CD4-positive, alpha-beta T cell treated with Interleukin-15 for 1 hour (primary cell): ENCODE results near the gene VSTM4.
A peak's percentile ranks its signal among the peaks of the same experiment; 100 is the strongest.

ENCODE experiments used
- DNase-seq: peaks from one replicate; pipeline ENCODE4 v3.0.0-alpha.2; 2020

VSTM4 gene

DNA sequence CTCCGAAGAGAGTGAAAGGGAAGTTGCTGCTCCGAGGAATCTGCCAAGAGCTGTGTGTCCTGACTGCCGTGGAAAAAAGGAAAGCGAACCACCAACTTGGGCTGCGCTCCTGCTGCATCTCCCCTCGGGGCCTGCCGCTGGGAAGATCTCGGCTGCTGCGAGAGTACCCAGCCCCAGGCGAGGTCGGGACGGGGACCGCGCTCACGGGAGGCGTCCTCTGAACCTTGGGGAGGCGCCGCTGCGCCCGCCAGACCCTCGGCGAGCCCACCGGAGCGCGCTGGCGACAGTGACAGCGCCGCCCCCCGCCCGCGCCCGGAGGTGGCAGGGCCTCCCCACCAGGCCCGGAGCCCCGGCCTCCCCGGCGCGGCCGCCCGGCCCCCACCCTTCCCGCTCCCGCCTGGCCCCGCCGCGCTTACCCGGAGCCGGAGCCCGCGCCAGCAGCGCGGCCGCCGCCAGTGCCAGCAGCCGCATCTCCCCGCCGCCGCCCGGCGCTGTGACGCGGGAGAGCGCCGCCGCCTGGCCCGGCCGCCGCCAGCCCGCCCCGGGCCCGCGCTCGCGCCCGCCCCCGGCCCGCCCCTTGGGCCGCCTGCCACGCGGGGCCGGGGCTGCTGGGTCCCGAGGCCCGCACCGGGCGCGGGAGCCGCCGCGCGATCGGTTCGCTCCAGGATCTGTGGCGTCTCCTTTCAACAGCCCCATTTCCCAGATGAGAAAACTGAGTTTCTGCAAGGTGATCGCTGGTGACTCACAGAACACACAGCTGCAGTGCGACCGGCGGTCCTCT, at the start of gene VSTM4:
VSTM4 (minus strand) TSS at position 508 of the 781 bp plus-strand sequence; CDS start at position 471, 37 bp downstream.
- DNase-seq = no peak

DNA sequence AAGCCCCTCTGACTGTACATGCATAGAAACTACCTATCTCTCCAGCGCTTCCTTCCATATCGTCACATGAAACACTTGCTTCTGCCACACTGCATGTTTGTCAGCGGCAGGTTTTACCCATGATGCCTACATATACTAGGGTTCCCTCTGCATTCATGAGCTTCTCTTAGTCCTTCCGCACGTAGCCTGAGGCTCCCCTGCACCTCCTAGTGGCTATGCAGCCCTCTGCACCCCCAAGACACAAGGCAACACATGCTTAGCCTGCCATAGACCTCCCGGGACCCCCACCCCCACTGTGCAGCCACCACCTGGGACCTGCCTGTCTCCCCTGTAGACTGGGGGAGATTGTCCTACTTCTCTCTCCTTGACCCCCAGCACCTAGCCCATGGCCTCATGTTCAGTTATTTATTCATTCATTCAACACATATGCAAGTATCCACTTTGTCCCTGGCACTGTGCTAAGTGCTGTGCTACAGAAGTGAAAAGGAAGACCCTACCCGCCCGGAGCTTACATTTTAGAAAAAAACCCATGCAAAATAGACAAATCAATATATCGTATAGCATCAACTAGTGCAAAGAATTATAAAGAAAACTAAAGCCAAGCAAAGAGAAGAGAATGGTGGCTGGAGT, 49.4 kb upstream of the VSTM4 start:
- peak; percentile 45 for DNase-seq

DNA sequence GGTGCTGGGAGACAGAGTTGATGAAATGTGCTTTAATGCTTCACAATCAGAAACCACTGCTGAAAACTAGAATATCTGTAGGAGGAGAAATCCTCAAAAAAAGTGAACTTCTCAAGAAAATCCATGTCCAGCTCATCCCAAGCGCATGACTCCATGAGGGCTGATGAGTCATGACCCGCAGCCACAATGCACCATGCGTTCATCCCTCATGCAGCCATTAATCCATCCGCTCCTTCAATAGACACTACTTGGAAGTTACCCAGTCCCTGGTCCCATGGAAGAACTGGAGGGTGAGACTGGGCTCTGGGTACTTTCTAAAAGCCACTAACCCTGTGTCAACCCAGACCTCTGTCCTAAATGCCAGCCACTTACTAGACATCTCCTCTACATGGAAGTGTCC, 48.4 kb upstream of the VSTM4 start:
- DNase-seq = no peak

- DNase-seq = no peak
These were observed 47.5 kb upstream of the VSTM4 start for GRCh38 chr10:49162761-49163310.

GRCh38 chr10:49162063-49162462, 46.7 kb upstream of the VSTM4 start:
- no peak for DNase-seq

DNA sequence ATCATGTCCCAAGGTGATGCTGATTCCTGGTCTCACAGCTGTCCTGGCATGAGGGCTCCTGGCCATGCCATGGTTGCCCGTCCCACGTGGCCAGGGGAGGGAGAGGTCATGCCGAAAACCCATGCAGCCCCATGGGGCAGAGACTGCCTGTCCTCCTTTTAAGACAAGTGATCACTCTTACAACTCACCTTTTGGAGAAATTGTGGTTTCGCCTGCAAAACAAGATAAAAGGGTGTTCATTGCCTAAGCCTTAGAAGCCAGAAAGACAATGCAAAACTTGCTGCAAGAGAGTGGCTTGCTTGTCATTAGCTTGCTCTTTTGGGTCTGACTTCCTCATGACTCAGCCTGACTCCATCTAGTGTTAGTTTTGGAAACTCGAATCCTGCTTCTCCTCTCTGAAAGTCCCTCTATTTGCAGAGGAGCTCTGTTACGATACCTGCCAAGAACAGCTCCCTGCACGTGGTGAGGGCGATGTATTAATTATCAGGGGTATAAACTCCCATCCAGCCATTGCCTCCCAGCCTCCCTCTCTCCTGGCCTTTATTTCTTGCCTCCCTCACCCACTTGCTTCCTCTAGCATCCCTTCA, 46.2 kb upstream of the VSTM4 start:
- no peak for DNase-seq

DNA sequence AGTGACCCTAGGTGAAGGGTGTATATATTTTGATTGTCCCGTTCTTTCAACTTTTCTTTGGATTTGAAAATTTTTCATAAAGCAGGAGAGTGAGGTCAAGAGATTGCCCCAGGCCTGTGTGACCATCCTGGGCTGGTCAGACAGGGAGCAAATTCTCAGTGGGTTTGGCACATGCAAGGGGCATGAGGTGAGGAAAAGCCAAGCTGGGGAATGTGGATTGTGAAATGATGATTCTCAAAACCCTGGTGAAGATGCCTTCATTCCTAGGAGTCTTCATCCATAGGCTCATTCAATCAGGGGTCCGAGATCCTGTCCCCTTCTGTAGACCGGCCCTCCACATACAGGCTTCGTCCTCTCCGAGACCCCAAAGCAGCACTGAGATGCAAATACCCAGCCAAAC, 45.5 kb upstream of the VSTM4 start:
- no peak for DNase-seq

- DNase-seq = no peak
These were observed 44.8 kb upstream of the VSTM4 start for GRCh38 chr10:49160110-49160509.

- no peak for DNase-seq
These were observed 43.6 kb upstream of the VSTM4 start for GRCh38 chr10:49158915-49159314.

DNA sequence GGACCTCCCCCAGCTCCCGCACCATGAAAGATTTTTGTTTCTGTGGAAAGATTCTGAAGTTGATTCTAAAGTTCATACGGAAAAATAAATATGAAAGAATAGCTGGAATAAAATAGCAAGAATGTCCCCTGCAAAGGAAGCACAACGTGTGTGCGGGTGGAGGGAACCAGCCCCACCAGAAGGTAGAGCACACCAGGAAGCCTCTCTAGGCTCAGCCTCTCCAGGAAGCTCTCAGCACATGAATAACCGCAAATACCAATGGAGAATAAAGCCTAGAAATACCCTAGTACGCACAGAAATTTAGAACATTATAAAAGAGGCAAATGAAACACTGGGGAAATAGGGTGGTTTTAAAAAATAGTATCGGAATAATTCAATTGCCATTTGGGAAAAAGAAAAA, 43.1 kb upstream of the VSTM4 start:
- no peak for DNase-seq

DNA sequence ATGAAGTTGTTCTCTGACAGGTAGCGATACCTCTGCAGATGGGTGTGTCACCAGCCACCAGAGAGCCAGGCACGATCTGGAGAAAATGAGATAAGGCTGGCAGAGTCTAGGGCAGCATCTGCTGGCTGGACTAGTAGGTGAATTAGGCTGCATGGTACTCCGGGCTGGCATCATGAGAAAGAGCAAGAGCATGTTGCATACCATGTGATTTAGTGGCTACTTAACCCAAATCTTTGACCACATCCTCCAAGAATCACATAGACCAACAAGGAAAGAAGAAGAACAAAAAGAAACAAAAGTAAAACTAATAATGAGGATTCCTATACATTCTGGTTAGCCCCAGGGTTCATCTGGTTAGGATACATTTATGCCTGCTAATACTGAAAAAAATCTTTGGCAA, 41.9 kb upstream of the VSTM4 start:
- no peak for DNase-seq

- no peak for DNase-seq
These were observed 39.3 kb upstream of the VSTM4 start for GRCh38 chr10:49154641-49155040.

DNA sequence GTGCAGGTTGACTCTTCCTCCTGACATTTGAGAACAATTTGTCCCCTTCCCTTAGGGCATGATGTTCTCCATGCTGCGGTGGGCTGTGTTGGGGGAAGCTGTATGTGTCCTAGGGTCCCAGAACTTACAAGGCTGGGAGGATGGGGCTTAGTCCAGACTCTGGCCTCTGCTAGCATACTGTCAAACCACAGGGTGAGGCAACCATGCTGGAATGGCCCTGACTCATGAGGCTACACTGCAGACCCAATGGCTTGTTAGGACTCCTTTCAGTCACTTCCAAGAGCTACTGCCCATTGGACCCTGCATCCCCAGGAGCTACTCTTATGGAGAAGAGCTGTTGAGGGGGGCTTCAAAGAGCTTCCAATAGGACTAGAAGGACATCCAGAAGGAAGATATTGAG, 38.6 kb upstream of the VSTM4 start:
- DNase-seq = no peak

- no peak for DNase-seq
These were observed 37.8 kb upstream of the VSTM4 start for GRCh38 chr10:49153115-49153514.

DNA sequence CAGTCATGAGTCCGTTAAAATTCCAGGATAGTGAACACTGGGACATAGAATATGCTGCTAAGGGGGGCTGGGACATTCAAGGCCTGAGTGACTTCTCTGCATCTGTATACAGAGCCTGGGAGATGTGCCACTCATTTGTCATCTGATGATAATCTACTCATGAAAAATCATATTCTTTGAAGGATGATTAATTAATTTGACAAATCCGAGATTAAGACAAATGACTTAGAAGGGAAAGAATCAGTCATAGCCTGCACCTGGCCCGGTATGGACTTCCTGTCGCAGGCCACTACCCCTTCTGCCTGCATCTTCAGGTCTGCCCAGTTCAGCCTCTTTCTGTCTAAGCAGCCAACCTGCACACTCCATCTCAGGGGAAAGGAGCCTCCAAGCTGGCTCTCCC, 37.3 kb upstream of the VSTM4 start:
- DNase-seq = no peak

- no peak for DNase-seq
These were observed 36.7 kb upstream of the VSTM4 start for GRCh38 chr10:49152037-49152436.

GRCh38 chr10:49151481-49151880, 36.2 kb upstream of the VSTM4 start:
- no peak for DNase-seq

DNA sequence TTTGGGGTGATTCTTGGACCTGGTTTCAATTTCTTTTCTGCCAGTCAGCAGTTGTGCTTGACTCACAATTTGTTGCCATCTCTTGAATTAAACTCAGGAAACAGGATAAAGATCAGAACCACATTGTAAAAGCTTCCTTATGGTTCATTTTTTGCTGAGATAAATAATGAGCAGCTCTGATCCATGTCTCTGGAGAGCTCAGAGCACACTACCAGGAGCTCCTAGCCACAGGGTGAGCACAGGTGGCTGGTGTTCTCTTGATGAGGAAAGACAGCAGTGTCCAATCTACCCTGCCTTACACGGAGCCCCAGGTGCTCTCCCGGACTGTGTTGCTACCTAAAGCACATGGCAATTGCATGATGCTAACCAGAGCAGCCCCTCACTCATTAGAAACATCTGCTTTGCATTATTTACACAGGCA, 35.7 kb upstream of the VSTM4 start:
- no peak for DNase-seq

DNA sequence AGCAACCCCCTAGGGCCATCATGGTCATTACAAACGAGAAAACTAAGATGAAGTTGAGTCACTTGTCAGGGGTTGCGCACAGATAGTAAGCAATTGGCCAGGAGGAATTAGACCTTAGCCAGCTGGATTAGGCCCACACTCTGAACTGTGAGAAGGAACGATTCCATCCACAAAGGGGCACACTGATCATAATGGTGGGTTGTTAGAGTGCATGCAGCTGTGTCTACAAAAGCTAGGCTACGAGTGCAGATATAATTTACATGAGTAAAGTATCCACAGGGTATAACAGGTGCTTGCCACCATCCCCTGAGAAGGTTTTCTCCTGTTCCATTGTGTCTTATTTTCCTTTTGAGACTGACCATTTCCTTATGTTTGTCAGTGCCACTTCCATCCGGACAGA, 35.1 kb upstream of the VSTM4 start:
- DNase-seq = no peak

DNA sequence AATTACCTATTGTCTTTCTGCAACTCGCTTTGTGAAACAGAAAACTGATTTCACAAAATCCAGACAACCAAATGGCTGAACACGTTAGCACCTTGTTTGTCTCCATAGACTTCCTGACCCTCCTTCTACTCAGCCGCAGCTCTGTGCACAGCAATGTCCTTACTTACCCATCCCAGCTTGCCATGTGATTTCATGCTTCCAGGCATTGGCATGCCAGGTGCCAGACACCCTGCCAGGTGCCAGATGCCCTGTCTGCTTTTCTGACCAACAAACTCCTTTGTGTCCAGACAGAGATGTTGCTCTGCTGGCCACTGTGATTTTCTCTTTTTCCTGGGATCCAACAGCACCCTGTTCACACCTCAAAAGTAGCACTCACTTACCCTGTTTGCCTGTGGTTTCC, 34.6 kb upstream of the VSTM4 start:
- no peak for DNase-seq

- DNase-seq = no peak
These were observed 28.9 kb upstream of the VSTM4 start for GRCh38 chr10:49144058-49144720.

GRCh38 chr10:49143249-49143648, 27.9 kb upstream of the VSTM4 start:
- DNase-seq = no peak

GRCh38 chr10:49141541-49142332, 26.4 kb upstream of the VSTM4 start:
- DNase-seq = no peak
